ENCODE data around the gene NUMB.

The NUMB gene

DNA sequence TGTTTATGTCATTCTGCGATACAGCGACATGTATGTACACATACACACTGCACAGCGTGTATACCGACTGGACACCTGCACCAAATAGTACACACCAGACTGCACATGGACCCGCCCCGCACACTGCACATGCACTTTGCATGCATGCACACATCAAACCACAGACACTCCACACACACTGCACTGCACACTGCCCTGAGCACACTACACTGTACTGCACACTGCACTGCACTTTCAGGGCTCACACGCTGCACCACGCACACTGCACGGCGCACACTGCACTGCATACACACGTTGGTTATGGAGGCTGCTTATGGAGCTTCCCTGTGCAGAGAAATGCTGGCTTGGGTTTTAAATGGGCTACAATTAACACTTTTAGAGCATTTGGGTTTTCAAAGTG is 219.4 kb downstream of the NUMB start:
- H3K4me3 ChIP-seq (ENCODE audit: low read depth, low read length): no peak overlapping the region
- TF ChIP-seq, protein P1, sequence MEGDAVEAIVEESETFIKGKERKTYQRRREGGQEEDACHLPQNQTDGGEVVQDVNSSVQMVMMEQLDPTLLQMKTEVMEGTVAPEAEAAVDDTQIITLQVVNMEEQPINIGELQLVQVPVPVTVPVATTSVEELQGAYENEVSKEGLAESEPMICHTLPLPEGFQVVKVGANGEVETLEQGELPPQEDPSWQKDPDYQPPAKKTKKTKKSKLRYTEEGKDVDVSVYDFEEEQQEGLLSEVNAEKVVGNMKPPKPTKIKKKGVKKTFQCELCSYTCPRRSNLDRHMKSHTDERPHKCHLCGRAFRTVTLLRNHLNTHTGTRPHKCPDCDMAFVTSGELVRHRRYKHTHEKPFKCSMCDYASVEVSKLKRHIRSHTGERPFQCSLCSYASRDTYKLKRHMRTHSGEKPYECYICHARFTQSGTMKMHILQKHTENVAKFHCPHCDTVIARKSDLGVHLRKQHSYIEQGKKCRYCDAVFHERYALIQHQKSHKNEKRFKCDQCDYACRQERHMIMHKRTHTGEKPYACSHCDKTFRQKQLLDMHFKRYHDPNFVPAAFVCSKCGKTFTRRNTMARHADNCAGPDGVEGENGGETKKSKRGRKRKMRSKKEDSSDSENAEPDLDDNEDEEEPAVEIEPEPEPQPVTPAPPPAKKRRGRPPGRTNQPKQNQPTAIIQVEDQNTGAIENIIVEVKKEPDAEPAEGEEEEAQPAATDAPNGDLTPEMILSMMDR (IDR thresholded peaks at IDR 0.05; ENCODE audit: control insufficient read depth, extremely low read depth, insufficient read depth): no peak
- DNase-seq (ENCODE audit: low read depth): no peak

DNA sequence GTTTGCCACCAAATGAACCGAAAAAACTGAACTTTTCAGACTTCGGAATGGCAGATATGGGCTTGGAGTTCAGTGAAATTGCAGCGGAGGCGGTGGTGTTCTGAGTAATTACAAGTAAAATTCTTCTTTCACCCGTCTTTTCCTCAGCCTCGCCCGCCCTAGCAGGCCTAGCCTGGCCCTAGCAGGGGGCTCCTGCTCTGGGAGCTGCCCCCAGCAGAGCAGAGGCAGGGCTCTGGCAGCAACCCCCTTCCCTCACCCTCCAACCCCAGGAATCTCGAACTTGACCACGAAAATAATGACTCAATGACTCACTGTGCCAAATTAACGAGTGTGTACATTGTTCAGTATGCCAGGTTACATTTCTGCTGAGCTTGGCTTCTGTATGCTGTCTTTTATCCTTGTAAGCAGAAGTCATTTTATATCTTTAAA is 219.9 kb downstream of the NUMB start:
- TF ChIP-seq, protein P1 (IDR thresholded peaks at IDR 0.05; ENCODE audit: control insufficient read depth, extremely low read depth, insufficient read depth): no peak
- peak; percentile 46 for DNase-seq (ENCODE audit: low read depth)
- no peak overlapping the region for H3K4me3 ChIP-seq (ENCODE audit: low read depth, low read length)

DNA sequence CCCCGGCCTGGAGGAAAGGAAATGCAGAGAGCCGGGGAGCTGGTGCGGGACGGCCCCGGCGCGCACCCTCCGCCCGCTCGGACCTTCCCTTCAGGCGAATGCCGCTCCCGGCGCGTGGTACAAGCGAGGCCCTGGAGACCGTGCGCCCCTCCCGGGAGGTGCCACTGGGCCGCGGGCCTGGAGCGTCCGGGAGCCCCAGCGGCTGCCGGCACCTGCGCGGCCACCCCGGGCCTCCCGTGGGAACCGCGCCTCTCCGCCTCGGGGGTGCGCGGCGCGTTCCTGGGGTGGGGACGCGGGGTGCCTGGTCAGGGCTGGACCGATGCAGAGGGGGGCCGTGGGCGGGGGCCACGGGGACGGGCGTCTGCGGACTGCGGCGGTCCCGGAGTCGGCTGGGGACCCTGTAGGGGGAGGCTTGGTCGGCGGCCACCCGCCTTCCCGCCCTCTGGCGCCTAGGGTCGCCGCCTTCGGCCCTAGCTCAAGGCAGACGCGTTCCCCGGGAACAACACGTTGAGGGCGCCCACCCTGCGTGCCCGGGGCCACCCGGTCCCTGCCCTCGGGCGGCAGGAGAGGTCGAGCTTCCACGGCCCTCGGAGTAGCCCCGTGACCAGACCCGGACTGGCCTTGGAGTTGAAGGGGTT is 220.4 kb downstream of the NUMB start:
- H3K4me3 ChIP-seq (ENCODE audit: low read depth, low read length): no peak overlapping the region
- TF ChIP-seq, protein P1 (IDR thresholded peaks at IDR 0.05; ENCODE audit: control insufficient read depth, extremely low read depth, insufficient read depth): no peak
- no peak for DNase-seq (ENCODE audit: low read depth)

DNA sequence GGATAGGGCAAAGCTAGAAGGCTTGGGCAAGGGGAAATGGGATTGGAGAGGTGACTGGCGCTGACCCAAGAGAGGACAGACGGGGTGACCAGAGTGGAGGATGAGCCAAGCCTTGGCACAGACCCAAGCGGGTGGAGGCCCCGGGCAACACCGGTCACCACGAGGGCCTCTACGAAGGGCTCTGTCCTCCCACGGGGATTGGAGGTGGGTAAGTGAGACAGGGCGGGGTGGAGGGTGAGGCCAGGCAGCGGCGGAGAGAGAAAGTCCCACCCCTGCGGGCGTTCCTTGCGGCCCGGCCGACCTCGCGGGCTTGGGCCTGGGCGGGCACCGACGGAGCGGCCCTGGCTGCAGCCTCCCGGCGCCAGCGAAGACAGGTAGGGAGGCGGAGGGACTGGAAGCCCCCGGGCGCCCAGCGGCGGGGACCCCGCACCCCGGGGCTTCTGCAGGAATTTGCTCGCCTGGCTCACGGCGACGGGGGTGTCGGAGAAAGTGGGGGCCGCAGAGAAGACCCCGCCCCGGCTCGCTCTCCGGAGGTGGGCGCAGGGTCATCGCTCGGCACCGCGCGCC is 221.0 kb downstream of the NUMB start, which contains the start of gene PAPLN:
TSS of gene PAPLN (plus strand) at position 288 of the 567 bp plus-strand sequence. CDS start 2,273 bp downstream, outside the sequence.
- no peak within 1 kb of the TSS for H3K4me3 ChIP-seq (ENCODE audit: low read depth, low read length)
- TF ChIP-seq, protein P1 (IDR thresholded peaks at IDR 0.05; ENCODE audit: control insufficient read depth, extremely low read depth, insufficient read depth): no peak
- DNase-seq (ENCODE audit: low read depth): no peak

DNA sequence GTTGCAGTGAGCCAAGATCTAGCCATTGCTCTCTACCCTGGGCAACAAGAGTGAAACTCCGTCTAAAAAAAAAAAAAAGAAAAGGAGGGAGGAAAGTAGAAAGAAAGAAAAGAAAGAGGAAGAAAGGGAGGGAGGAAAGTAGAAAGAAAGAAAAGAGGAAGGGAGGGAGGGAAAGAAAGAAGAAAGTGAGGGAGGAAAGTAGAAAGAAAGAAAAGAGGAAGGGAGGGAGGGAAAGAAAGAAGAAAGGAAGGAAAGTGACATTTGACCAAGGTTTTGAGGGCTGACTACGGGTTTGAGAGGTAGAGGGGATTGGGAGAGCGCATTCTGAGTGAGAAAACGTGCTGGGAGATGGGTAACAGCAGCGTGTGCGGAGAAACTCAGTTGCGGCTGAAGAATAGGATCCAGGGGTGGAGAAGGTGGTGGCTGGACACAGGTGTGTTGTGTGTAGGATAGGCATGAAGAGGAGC is 221.6 kb downstream of the NUMB start:
- TF ChIP-seq, protein P1 (IDR thresholded peaks at IDR 0.05; ENCODE audit: control insufficient read depth, extremely low read depth, insufficient read depth): no peak
- DNase-seq (ENCODE audit: low read depth): no peak
- no peak overlapping the region for H3K4me3 ChIP-seq (ENCODE audit: low read depth, low read length)

DNA sequence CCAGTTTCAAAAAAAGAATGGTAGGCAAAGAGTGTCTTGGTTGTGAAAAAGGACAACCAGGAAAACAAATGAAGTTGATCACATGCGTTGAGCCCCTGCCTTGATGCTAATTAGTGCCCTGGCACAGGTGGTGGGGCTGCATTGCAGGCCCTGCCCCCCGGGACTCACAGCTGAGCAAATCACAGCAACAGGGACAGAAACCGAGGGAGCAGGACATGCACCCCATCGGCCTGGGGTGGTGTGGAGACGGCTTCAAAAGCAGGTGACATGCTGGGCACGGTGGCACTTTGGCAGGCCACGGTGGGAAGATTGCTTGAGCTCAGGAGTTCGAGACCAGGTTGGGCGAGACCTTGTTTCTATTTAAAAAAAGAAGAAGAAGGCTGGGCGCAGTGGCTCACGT is 222.2 kb downstream of the NUMB start:
- TF ChIP-seq, protein P1 (IDR thresholded peaks at IDR 0.05; ENCODE audit: control insufficient read depth, extremely low read depth, insufficient read depth): no peak
- DNase-seq (ENCODE audit: low read depth): no peak
- no peak overlapping the region for H3K4me3 ChIP-seq (ENCODE audit: low read depth, low read length)

All from LNCaP clone FGC (cell line).